ENCODE results near the gene CPLX1.

CPLX1 gene

DNA sequence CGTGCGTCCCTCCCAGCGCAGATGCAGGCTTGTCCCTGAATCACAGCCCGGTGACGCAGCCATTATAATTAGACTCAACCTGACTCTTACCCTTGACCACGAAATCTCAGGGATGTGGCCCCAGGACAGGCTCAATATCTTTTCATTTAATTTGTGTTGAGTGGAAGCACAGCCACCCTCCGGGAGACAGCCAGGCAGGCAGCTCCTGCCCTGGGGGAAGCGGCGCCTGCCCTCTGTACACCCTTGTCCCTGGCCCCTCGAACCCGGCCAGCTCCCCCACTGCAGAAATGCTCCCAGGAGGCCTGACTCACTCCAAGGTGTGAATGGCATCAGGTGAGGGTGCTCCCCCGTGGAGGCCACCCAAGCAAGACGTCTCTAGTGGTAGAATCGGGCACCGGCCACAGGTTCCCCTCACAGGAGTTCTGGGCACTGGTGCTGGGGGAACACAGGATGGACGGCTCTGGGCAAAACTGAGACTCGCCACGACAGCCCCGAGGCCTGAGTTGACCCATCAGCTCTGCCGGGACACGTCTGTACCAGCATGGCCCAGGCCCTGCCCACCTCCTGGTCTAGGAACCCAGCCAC lies 2.7 kb downstream of the CPLX1 start:
- POLR2A ChIA-PET = no interaction called here
- TF ChIP-seq FOXK2 (IDR thresholded peaks at IDR 0.05) = no peak
- TF ChIP-seq L3MBTL2 (conservative IDR thresholded peaks at IDR 0.05) = no peak
- TF ChIP-seq HDGF (IDR thresholded peaks at IDR 0.05; ENCODE audit: borderline replicate concordance) = no peak
- no peak for TF ChIP-seq TARDBP (IDR thresholded peaks at IDR 0.05)
- no peak for TF ChIP-seq NFRKB (IDR thresholded peaks at IDR 0.05)
- DNase-seq (ENCODE audit: extremely low spot score) = no peak
- CTCF ChIA-PET = no interaction called here

DNA sequence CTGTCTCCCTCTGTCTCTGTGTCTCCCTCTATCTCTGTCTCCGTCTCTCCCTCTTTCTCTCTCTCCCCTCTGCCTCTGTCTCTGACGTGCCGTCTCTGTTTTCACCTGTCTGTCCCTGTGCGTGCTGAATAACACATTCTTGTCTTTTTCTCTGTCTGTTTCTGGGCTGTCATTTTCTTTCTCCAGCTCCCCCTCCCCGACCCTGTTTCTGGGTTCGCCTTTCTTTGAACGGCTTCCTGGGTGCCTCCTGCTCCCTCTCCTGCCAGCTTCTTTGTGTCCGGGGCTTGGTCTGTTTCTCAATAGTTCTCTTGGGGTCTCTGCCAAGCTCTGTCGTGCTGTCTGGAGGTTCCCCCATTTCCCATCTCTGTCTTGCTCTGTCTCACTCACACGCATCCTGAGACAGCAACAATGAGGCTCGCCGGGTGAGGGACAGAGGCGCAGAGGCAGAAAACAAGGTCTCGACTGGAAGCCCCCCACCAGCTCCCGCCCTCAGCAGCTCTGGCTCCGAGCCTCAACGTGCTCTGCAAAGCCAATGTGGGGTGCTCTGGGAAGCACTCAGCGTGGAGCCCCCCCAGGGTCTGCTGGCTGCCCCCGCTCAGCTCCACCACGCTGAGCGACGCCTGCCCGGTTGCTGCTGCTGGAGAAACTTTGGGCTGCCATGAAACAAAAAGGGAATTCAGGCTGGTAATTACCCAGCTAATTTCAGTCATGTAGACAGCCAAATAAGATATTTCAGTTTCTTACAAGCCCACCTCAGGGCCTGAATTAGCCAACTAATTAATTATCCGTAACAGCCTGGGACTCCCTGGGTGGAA lies 3.4 kb downstream of the CPLX1 start:
- CTCF ChIA-PET = no interaction called here
- no peak for DNase-seq (ENCODE audit: extremely low spot score)
- POLR2A ChIA-PET = no interaction called here
- TF ChIP-seq SP1 (IDR thresholded peaks at IDR 0.05) (no peak), HDGF (IDR thresholded peaks at IDR 0.05; ENCODE audit: borderline replicate concordance) (no peak), NFRKB (IDR thresholded peaks at IDR 0.05) (no peak), FOXA1 (IDR thresholded peaks at IDR 0.05) (no peak), CTBP1 (IDR thresholded peaks at IDR 0.05; ENCODE audit: borderline replicate concordance) (no peak), TARDBP (IDR thresholded peaks at IDR 0.05) (no peak), FOXK2 (IDR thresholded peaks at IDR 0.05) (no peak), ELF4 (IDR thresholded peaks at IDR 0.05) (no peak), ARNT (IDR thresholded peaks at IDR 0.05) (no peak), L3MBTL2 (conservative IDR thresholded peaks at IDR 0.05) (no peak), ZNF384 (IDR thresholded peaks at IDR 0.05) (no peak), LEF1 (IDR thresholded peaks at IDR 0.05; ENCODE audit: borderline replicate concordance) (no peak)

DNA sequence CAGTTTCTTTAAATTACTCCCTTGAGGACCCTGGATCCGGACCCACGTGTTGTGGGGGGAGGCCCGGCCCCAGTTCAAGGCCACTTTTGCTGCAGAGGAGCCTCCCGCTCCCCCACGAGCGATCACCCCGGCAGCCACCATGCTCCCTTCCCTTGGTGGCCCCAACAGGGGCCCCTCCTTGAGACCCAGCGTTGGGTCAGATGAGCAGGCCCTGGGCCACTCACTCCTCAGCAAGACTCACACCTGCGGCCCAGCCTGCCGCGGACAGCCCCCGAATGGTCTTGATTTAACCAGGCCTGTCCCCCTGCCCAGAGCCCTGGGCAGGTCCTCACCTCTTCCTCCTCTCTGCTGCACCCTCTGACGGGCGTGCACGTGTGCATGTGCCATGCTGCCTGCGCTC lies 4.3 kb downstream of the CPLX1 start:
- ChIA-PET POLR2A (no interaction called here), CTCF (no interaction called here)
- no peak for TF ChIP-seq FOXM1 (IDR thresholded peaks at IDR 0.05; ENCODE audit: borderline replicate concordance)
- TF ChIP-seq L3MBTL2 (conservative IDR thresholded peaks at IDR 0.05) = no peak
- no peak for TF ChIP-seq CTBP1 (IDR thresholded peaks at IDR 0.05; ENCODE audit: borderline replicate concordance)
- no peak for TF ChIP-seq ZNF384 (IDR thresholded peaks at IDR 0.05)
- TF ChIP-seq, protein P1, sequence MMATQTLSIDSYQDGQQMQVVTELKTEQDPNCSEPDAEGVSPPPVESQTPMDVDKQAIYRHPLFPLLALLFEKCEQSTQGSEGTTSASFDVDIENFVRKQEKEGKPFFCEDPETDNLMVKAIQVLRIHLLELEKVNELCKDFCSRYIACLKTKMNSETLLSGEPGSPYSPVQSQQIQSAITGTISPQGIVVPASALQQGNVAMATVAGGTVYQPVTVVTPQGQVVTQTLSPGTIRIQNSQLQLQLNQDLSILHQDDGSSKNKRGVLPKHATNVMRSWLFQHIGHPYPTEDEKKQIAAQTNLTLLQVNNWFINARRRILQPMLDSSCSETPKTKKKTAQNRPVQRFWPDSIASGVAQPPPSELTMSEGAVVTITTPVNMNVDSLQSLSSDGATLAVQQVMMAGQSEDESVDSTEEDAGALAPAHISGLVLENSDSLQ (IDR thresholded peaks at IDR 0.05) = no peak
- no peak for TF ChIP-seq SUZ12 (IDR thresholded peaks at IDR 0.05)
- no peak for TF ChIP-seq LEF1 (IDR thresholded peaks at IDR 0.05; ENCODE audit: borderline replicate concordance)
- no peak for TF ChIP-seq HDGF (IDR thresholded peaks at IDR 0.05; ENCODE audit: borderline replicate concordance)
- no peak for DNase-seq (ENCODE audit: extremely low spot score)

DNA sequence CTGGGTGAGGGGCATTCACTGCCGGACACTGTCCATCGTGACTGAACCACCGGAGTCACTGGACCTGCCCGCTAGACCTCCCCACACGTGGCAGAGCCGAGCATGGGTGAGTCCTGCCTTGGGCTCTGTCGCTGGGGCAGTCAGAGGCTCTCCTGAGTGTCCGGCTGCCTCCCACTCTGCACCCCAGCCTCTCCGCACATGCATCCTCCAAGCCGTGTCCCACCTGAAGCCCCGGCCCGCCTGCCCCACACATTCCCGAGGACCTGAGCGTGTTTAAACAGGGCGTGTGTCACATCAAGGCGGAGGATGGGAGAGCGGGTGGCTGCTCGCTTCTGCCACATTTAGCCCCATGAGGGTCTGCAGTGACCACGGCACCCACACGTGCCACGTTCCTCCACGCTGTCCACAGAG lies 4.7 kb downstream of the CPLX1 start:
- DNase-seq (ENCODE audit: extremely low spot score) = no peak
- ChIA-PET CTCF (no interaction called here), POLR2A (no interaction called here)
- no peak for TF ChIP-seq FOXK2 (IDR thresholded peaks at IDR 0.05)
- no peak for TF ChIP-seq SUZ12 (IDR thresholded peaks at IDR 0.05)
- TF ChIP-seq HDGF (IDR thresholded peaks at IDR 0.05; ENCODE audit: borderline replicate concordance) = no peak
- TF ChIP-seq FOXA1 (IDR thresholded peaks at IDR 0.05) = no peak
- no peak for TF ChIP-seq BHLHE40 (IDR thresholded peaks at IDR 0.05; ENCODE audit: borderline replicate concordance)
- no peak for TF ChIP-seq ZNF384 (IDR thresholded peaks at IDR 0.05)
- TF ChIP-seq, protein P1 (IDR thresholded peaks at IDR 0.05) = no peak
- no peak for TF ChIP-seq L3MBTL2 (conservative IDR thresholded peaks at IDR 0.05)
- TF ChIP-seq FOXM1 (IDR thresholded peaks at IDR 0.05; ENCODE audit: borderline replicate concordance) = no peak
- TF ChIP-seq NFRKB (IDR thresholded peaks at IDR 0.05) = no peak
- no peak for TF ChIP-seq LEF1 (IDR thresholded peaks at IDR 0.05; ENCODE audit: borderline replicate concordance)
- no peak for TF ChIP-seq ARNT (IDR thresholded peaks at IDR 0.05)
- TF ChIP-seq CTBP1 (IDR thresholded peaks at IDR 0.05; ENCODE audit: borderline replicate concordance) = no peak
- TF ChIP-seq SP1 (IDR thresholded peaks at IDR 0.05) = no peak
- TF ChIP-seq TARDBP (IDR thresholded peaks at IDR 0.05) = no peak
- TF ChIP-seq ELF4 (IDR thresholded peaks at IDR 0.05) = no peak

DNA sequence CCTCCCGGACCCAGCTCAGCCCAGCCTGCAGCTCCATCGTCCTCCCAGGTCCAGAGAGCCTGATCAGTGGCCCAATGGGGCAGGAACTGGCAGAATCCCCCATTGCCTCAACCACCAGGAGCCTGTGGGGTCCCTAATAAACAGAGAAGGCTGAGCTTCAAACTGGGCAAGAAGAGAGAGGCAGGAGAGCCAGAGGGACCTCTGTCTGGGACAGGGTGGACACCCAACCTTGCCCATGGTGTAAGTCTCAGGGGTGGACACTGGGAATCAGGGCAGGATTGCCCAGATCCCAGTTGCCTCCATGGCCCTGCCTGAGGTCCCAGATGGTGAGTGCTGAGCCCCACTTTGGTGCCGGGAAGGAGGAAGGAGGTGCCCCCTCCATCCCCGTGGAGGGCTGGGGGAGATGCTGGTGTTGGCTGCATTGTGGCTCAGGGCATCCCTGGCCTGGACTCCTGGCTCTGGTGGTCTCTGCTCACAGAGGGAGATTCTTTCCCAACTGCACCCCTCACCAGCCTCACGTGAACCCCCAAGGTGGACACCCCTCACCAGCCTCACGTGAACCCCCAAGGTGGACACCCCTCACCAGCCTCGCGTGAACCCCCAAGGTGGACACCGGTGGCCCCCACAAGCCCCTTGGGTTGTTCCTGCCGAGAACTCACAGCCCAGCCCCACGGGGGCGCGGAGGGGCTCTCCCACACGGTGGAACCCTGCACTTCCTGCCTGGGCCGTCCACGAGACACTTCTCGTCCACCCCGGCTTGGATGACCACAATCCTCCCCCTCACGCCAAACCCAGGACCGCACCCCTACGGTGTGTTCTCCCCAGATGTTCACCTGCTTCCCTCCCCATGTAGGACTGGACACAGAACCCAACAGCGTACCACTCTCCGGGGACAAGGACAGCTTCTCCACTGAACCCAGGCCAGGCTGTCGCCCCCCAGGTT lies 5.4 kb downstream of the CPLX1 start:
- ChIA-PET POLR2A (no interaction called here), CTCF (no interaction called here)
- no peak for DNase-seq (ENCODE audit: extremely low spot score)
- TF ChIP-seq FOXM1 (IDR thresholded peaks at IDR 0.05; ENCODE audit: borderline replicate concordance) (no peak), HDGF (IDR thresholded peaks at IDR 0.05; ENCODE audit: borderline replicate concordance) (no peak), FOXA1 (IDR thresholded peaks at IDR 0.05) (no peak), CTBP1 (IDR thresholded peaks at IDR 0.05; ENCODE audit: borderline replicate concordance) (no peak), ARNT (IDR thresholded peaks at IDR 0.05) (no peak), NFRKB (IDR thresholded peaks at IDR 0.05) (no peak), SUZ12 (IDR thresholded peaks at IDR 0.05) (no peak), TARDBP (IDR thresholded peaks at IDR 0.05) (no peak), LEF1 (IDR thresholded peaks at IDR 0.05; ENCODE audit: borderline replicate concordance) (no peak), ZNF384 (IDR thresholded peaks at IDR 0.05) (no peak), ELF4 (IDR thresholded peaks at IDR 0.05) (no peak), BHLHE40 (IDR thresholded peaks at IDR 0.05; ENCODE audit: borderline replicate concordance) (no peak), FOXK2 (IDR thresholded peaks at IDR 0.05) (no peak), SP1 (IDR thresholded peaks at IDR 0.05) (no peak), L3MBTL2 (conservative IDR thresholded peaks at IDR 0.05) (no peak)
- TF ChIP-seq, protein P1 (IDR thresholded peaks at IDR 0.05) = no peak

Data from HEK293T (cell line).